Left renal cortex interstitium (tissue), 4 donors: ENCODE results near the gene GCC1. TPM values are rescaled to one million over a fixed set of nuclear protein-coding genes. Genes with fewer than 3 reads are reported as not detected.

Source experiments
- DNase-seq, 4 donors: peaks; one replicate each; pipeline ENCODE4 v3.0.0-alpha.2; 2013; ENCODE audit warnings: low read depth in 4 of 4, low spot score in 2 of 4, missing footprints in 1 of 4
- polyA plus RNA-seq, 4 donors: library from polyadenylated mRNA; unstranded; fragments of 120-200 nt; gene quantifications; one replicate each; pipeline ENCODE4 v1.2.1, GENCODE V29; 2013; ENCODE audit not compliant: insufficient read length in 4 of 4

Gene GCC1
- polyA plus RNA-seq = 10 to 100 TPM; 13.3 to 15.5 (median 15.0) TPM

GRCh38 chr7:127585044-127585953, at the start of gene GCC1:
Gene GCC1 (minus strand): TSS chr7:127585596. CDS start chr7:127585182, 414 bp downstream.
- peak; percentile 72 to 87 (median 81) for DNase-seq

- no peak for DNase-seq
Observed at GRCh38 chr7:127632276-127632910, 47.0 kb upstream of the GCC1 start.

GRCh38 chr7:127629268-127629854, 44.0 kb upstream of the GCC1 start:
- no peak for DNase-seq

GRCh38 chr7:127628445-127628844, 43.0 kb upstream of the GCC1 start:
- DNase-seq = no peak

GRCh38 chr7:127625331-127625730, 39.9 kb upstream of the GCC1 start:
- no peak for DNase-seq

- DNase-seq = peak in 1 of 4 donors; percentile 6
Observed at GRCh38 chr7:127620406-127621233, 35.2 kb upstream of the GCC1 start.

GRCh38 chr7:127619681-127620405, 34.4 kb upstream of the GCC1 start:
- DNase-seq = peak in 1 of 4 donors; percentile 13

GRCh38 chr7:127618775-127619174, 33.4 kb upstream of the GCC1 start:
- no peak for DNase-seq

- no peak for DNase-seq
Observed at GRCh38 chr7:127618042-127618441, 32.6 kb upstream of the GCC1 start, which contains the start of gene PAX4. Gene PAX4 (minus strand): TSS chr7:127618142. CDS start chr7:127615928, 2,214 bp downstream.

GRCh38 chr7:127616724-127617123, 31.3 kb upstream of the GCC1 start:
- no peak for DNase-seq

GRCh38 chr7:127612263-127612662, 26.9 kb upstream of the GCC1 start:
- no peak for DNase-seq

GRCh38 chr7:127609297-127609696, 23.9 kb upstream of the GCC1 start:
- DNase-seq = no peak

- no peak for DNase-seq
Observed at GRCh38 chr7:127608446-127608845, 23.1 kb upstream of the GCC1 start.

GRCh38 chr7:127600885-127601284, 15.5 kb upstream of the GCC1 start:
- DNase-seq = no peak

- no peak for DNase-seq
Observed at GRCh38 chr7:127598318-127598717, 12.9 kb upstream of the GCC1 start.

GRCh38 chr7:127595737-127596136, 10.3 kb upstream of the GCC1 start:
- DNase-seq = no peak

- DNase-seq = no peak
Observed at GRCh38 chr7:127594490-127594889, 9.1 kb upstream of the GCC1 start.

- no peak for DNase-seq
Observed at GRCh38 chr7:127592550-127592949, 7.2 kb upstream of the GCC1 start.

- no peak for DNase-seq
Observed at GRCh38 chr7:127591591-127591990, 6.2 kb upstream of the GCC1 start.

- DNase-seq = no peak
Observed at GRCh38 chr7:127591189-127591588, 5.8 kb upstream of the GCC1 start.
